Liver (tissue), 9 donors: Measurements from ENCODE around the gene DOP1B. TPM values are rescaled to one million over a fixed set of nuclear protein-coding genes. Genes with fewer than 3 reads are reported as not detected.

Experiments used
- DNase-seq: peaks from one replicate; pipeline ENCODE4 v3.0.0-alpha.2; 2017; ENCODE audit warnings: low spot score
- H3K27ac ChIP-seq, 2 donors: one replicate each; pipeline ENCODE4 v1.7.0; 2013; ENCODE audit warnings: inconsistent platforms in 2 of 2, low read length in 2 of 2, control low read depth in 1 of 2, low read depth in 1 of 2, mild to moderate bottlenecking in 1 of 2
- H3K27me3 ChIP-seq, 4 donors: one replicate each; pipeline versions ENCODE4 v1.6.1 to v1.7.0; 2013; ENCODE audit warnings: low read length in 3 of 4, inconsistent platforms in 1 of 4, mild to moderate bottlenecking in 1 of 4, moderate library complexity in 1 of 4; ENCODE audit not compliant: control insufficient read depth in 4 of 4, insufficient read depth in 4 of 4
- H3K36me3 ChIP-seq, 4 donors: one replicate each; pipeline versions ENCODE4 v1.6.1 to v1.7.0; 2013; ENCODE audit warnings: low read length in 3 of 4, mild to moderate bottlenecking in 3 of 4, low read depth in 1 of 4, moderate library complexity in 1 of 4; ENCODE audit not compliant: control insufficient read depth in 4 of 4, insufficient read depth in 3 of 4
- H3K4me1 ChIP-seq, 4 donors: one replicate each; pipeline versions ENCODE4 v1.6.1 to v1.7.0; 2013; ENCODE audit warnings: low read length in 3 of 4, mild to moderate bottlenecking in 3 of 4, moderate library complexity in 1 of 4; ENCODE audit not compliant: control insufficient read depth in 4 of 4, insufficient read depth in 4 of 4
- H3K4me3 ChIP-seq, 3 donors: one replicate each; pipeline versions ENCODE4 v1.6.1 to v1.7.0; 2013; ENCODE audit warnings: low read length in 3 of 3, control low read depth in 1 of 3, low read depth in 1 of 3, mild to moderate bottlenecking in 1 of 3
- H3K9ac ChIP-seq, 2 donors: one replicate each; pipeline ENCODE4 v1.7.0; 2013; ENCODE audit warnings: low read length in 2 of 2, mild to moderate bottlenecking in 2 of 2, moderate library complexity in 2 of 2, control low read depth in 1 of 2, low read depth in 1 of 2
- H3K9me3 ChIP-seq, 4 donors: one replicate each; pipeline versions ENCODE4 v1.6.1 to v1.7.0; 2013; ENCODE audit warnings: low read length in 3 of 4; ENCODE audit not compliant: control insufficient read depth in 4 of 4
- ATF3 ChIP-seq: IDR thresholded peaks from 2 replicates; pipeline ENCODE4 v1.6.1; 2016; ENCODE audit warnings: antibody characterized with exemption
- EGR1 ChIP-seq, 2 donors: IDR thresholded peaks; 2 replicates each; pipeline ENCODE4 v1.6.1; 2016 to 2018; ENCODE audit warnings: antibody characterized with exemption in 2 of 2, low read depth in 2 of 2
- FOXA1 ChIP-seq: IDR thresholded peaks from 2 replicates; pipeline ENCODE4 v1.6.1; 2016; ENCODE audit warnings: antibody characterized with exemption
- GABPA ChIP-seq, 2 donors: IDR thresholded peaks in 1 of 2; conservative IDR thresholded peaks in 1 of 2; 2 replicates each; pipeline ENCODE4 v1.6.1; 2016; ENCODE audit warnings: antibody characterized with exemption in 2 of 2, mild to moderate bottlenecking in 1 of 2, moderate library complexity in 1 of 2
- HNF4A ChIP-seq, 2 donors: conservative IDR thresholded peaks; 2 replicates each; pipeline ENCODE4 v1.6.1; 2016; ENCODE audit warnings: antibody characterized with exemption in 2 of 2, mild to moderate bottlenecking in 2 of 2
- HNF4G ChIP-seq: IDR thresholded peaks from 2 replicates; pipeline ENCODE4 v1.6.1; 2016; ENCODE audit warnings: antibody characterized with exemption
- JUND ChIP-seq, 2 donors: IDR thresholded peaks; 2 replicates each; pipeline ENCODE4 v1.6.1; 2016; ENCODE audit warnings: antibody characterized with exemption in 2 of 2
- MAX ChIP-seq: IDR thresholded peaks from 2 replicates; pipeline ENCODE4 v1.6.1; 2016; ENCODE audit warnings: antibody characterized with exemption
- NR2F2 ChIP-seq: IDR thresholded peaks from 2 replicates; pipeline ENCODE4 v1.6.1; 2016; ENCODE audit warnings: antibody characterized with exemption
- RAD21 ChIP-seq, 2 donors: IDR thresholded peaks; 2 replicates each; pipeline ENCODE4 v1.6.1; 2016; ENCODE audit warnings: antibody characterized with exemption in 2 of 2, mild to moderate bottlenecking in 2 of 2
- RXRA ChIP-seq, 2 donors: IDR thresholded peaks; 2 replicates each; pipeline ENCODE4 v1.6.1; 2017 to 2018; ENCODE audit warnings: antibody characterized with exemption in 2 of 2, mild to moderate bottlenecking in 1 of 2
- SP1 ChIP-seq: IDR thresholded peaks from 2 replicates; pipeline ENCODE4 v1.6.1; 2018; ENCODE audit warnings: antibody characterized with exemption, mild to moderate bottlenecking
- TAF1 ChIP-seq: conservative IDR thresholded peaks from 2 replicates; pipeline ENCODE4 v1.6.1; 2016; ENCODE audit warnings: antibody characterized with exemption, mild to moderate bottlenecking
- YY1 ChIP-seq: IDR thresholded peaks from 2 replicates; pipeline ENCODE4 v1.6.1; 2016; ENCODE audit warnings: antibody characterized with exemption, mild to moderate bottlenecking
- WGBS: extraction: QIAGEN DNeasy Blood & Tissue Kit; methylation state at CpG from one replicate; pipeline ENCODE4 v1.1.7; 2013; 5-methylcytosine and 5-hydroxymethylcytosine counted together
- polyA plus RNA-seq, 2 donors: library from polyadenylated mRNA; stranded (reverse) in 1 of 2; unstranded in 1 of 2; fragments of 200-250 nt in 1 of 2; fragments of >200 nt in 1 of 2; fragmentation: Nextera tagmentation in 1 of 2; extraction: Ambion mirVana in 1 of 2; gene quantifications; one replicate each; pipeline versions ENCODE4 v1.2.1 to v1.2.3, GENCODE V29; 2013 to 2015
- total RNA-seq, 2 donors: library from RNA; depleted of rRNA; stranded (reverse); fragments of >200 nt; gene quantifications; one replicate each; pipeline ENCODE4 v1.2.3, GENCODE V29; 2014
- TF ChIP-seq, protein P1 (sequence below): IDR thresholded peaks from 2 replicates; pipeline ENCODE4 v1.6.1; 2016; ENCODE audit warnings: antibody characterized with exemption, mild to moderate bottlenecking
- donor health status: healthy.
- donor health status: healthy.
- donor health status: healthy.
- donor health status: healthy.
- donor health status: healthy.

DOP1B gene
- total and polyA plus RNA-seq, 4 donors, result 5.8 to 7.1 (median 6.3) TPM

DNA sequence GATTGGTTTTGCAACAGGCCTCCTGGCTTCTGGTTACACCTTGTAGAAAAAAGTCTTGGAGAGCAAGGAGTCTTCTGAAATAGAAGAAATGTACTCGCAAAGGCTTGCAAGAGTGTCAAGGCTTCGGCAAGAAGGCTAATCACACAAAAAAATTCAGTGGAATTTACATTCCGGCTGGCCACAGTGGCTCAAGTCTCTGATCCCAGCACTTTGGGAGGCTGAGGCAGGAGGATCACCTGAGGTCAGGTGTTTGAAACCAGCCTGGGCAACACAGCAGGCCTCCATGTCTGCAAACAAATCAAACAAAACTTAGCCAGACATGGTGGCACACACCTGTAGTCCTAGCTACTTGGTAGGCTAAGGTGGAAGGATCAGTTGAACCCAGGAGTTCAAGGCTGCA lies 7.7 kb upstream of the DOP1B start:
- DNase-seq, result no peak
- no peak overlapping the region for H3K27ac ChIP-seq
- H3K4me1 ChIP-seq, result peaks cover 0 to 2% (median 0%) of the 10 kb centered on the region in 4 donors
- 95% methylated on average over 3 of the region's 3 CpGs for WGBS
- no peaks in the 10 kb centered on the region for H3K27me3 ChIP-seq
- TF ChIP-seq ATF3 (no peak), NR2F2 (no peak), RAD21 (IDR thresholded peaks at IDR 0.05) (no peak), HNF4G (no peak), TAF1 (no peak), FOXA1 (no peak), EGR1 (IDR thresholded peaks at IDR 0.05; ENCODE audit: low read depth in 2 of 2) (no peak), JUND (IDR thresholded peaks at IDR 0.05) (no peak), RXRA (IDR thresholded peaks at IDR 0.05) (no peak)
- no peak overlapping the region for H3K4me3 ChIP-seq
- H3K36me3 ChIP-seq, result no peaks in the 10 kb centered on the region
- no peak overlapping the region for H3K9ac ChIP-seq
- H3K9me3 ChIP-seq, result no peaks in the 10 kb centered on the region

DNA sequence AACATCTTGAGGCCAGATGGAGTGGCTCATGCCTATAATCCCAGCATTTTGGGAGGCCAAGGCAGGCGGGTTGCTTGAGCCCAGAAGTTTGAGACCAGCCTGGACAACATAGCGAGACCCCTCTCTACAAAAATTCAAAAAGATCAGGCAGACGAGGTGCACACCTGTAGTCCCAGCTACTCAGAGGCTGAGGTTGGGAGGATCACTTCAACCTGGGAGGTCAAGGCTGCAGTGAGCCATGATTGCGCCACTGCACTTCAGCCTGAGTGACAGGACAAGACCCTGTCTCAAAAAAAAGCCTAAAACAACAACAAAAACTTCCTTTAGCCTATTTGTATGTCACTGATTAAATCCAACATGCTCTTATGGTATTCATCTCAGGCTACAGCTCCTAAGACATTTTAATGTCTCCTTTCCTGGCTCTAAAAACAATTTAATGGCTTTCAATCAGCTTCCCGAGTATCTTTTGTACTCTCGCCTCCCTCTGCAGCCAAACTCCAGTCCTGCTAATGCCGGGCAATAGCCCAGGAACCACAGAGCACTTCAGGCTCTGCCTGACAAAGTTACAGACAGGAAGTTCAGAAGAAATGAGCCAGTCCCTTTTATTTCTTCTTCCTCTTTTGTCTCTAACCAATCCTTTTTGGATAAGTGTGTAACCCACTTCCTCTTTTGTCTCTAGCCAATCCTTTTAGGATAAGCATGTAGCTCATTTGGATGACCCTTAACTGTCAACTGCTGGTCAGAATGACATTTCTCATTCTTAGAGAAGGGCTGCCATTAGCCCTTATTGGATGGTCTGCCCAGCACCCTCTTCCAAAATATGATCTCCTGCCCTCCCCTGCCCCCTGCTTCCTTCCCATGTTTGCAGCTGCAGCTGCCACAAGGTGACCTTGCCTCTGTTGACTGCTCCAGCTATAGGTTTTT lies 6.6 kb upstream of the DOP1B start:
- H3K4me3 ChIP-seq, result no peak overlapping the region
- H3K4me1 ChIP-seq, result peaks cover 0 to 2% (median 0%) of the 10 kb centered on the region in 4 donors
- no peaks in the 10 kb centered on the region for H3K36me3 ChIP-seq
- 76% methylated on average over 7 of the region's 7 CpGs for WGBS
- H3K9me3 ChIP-seq, result no peaks in the 10 kb centered on the region
- H3K9ac ChIP-seq, result no peak overlapping the region
- DNase-seq, result no peak
- no peaks in the 10 kb centered on the region for H3K27me3 ChIP-seq
- TF ChIP-seq RAD21 (IDR thresholded peaks at IDR 0.05) (peak in 1 of 2 donors; percentile 13), HNF4A (conservative IDR thresholded peaks at IDR 0.05) (no peak), SP1 (peak; percentile 14), GABPA (IDR thresholded peaks at IDR 0.05 in 1 of 2, conservative IDR thresholded peaks at IDR 0.05 in 1 of 2) (peak in 1 of 2 donors; percentile 47), NR2F2 (no peak), RXRA (IDR thresholded peaks at IDR 0.05) (peak in 1 of 2 donors; percentile 6)
- H3K27ac ChIP-seq, result no peak overlapping the region

DNA sequence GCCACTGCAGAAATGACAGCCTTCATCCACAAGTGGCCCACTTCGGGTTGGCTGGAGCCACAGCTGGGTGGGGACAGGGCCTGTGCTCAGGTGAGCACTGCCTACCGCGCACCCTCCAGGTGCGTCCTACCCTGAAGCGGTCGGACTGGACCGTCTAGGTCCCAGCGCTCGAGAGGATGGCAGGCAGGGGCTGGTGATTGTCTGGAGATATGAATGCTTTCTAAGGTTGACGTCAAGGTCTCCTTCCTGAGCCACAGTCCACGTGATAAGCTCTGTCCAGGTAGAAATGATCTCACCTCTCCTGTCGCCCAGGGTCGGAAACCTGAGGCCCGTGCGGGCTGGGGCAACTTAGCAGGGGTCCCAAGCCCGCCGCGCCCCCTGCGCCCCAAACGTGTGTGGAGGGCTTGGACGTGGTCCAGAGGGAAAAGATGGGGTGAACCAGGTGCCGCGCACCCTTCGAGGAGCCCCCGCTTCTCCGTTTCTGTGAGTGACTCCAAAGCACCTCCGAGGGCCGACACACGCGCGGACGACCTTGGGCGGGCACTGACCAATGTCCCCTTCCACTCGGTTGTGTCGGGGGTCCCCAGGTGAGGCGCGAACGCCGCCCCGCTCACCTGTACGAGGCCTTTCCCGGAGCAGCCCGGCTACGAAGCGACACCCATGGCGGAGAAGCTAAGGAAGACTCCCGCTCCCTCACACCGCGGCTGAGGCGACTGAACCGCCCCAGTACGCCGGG lies 853 bp upstream of the DOP1B start:
- DNase-seq, result no peak
- H3K4me3 ChIP-seq, result peak overlapping the region; percentile 28 to 69 (median 62)
- peak overlapping the region in 1 of 2 donors; percentile 74 for H3K9ac ChIP-seq
- no peaks in the 10 kb centered on the region for H3K9me3 ChIP-seq
- peaks cover 0 to 19% (median 8%) of the 10 kb centered on the region in 4 donors for H3K4me1 ChIP-seq
- no peaks in the 10 kb centered on the region for H3K36me3 ChIP-seq
- WGBS, result 13% methylated on average over 53 of the region's 53 CpGs
- no peak for TF ChIP-seq NR2F2
- TF ChIP-seq YY1, result no peak
- TF ChIP-seq FOXA1, result no peak
- TF ChIP-seq, protein P1, sequence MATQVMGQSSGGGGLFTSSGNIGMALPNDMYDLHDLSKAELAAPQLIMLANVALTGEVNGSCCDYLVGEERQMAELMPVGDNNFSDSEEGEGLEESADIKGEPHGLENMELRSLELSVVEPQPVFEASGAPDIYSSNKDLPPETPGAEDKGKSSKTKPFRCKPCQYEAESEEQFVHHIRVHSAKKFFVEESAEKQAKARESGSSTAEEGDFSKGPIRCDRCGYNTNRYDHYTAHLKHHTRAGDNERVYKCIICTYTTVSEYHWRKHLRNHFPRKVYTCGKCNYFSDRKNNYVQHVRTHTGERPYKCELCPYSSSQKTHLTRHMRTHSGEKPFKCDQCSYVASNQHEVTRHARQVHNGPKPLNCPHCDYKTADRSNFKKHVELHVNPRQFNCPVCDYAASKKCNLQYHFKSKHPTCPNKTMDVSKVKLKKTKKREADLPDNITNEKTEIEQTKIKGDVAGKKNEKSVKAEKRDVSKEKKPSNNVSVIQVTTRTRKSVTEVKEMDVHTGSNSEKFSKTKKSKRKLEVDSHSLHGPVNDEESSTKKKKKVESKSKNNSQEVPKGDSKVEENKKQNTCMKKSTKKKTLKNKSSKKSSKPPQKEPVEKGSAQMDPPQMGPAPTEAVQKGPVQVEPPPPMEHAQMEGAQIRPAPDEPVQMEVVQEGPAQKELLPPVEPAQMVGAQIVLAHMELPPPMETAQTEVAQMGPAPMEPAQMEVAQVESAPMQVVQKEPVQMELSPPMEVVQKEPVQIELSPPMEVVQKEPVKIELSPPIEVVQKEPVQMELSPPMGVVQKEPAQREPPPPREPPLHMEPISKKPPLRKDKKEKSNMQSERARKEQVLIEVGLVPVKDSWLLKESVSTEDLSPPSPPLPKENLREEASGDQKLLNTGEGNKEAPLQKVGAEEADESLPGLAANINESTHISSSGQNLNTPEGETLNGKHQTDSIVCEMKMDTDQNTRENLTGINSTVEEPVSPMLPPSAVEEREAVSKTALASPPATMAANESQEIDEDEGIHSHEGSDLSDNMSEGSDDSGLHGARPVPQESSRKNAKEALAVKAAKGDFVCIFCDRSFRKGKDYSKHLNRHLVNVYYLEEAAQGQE, result peak; percentile 80
- TF ChIP-seq RAD21 (IDR thresholded peaks at IDR 0.05), result no peak
- no peak for TF ChIP-seq MAX
- peak; percentile 92 for TF ChIP-seq TAF1
- H3K27me3 ChIP-seq, result no peaks in the 10 kb centered on the region
- H3K27ac ChIP-seq, result peak overlapping the region in 1 of 2 donors; percentile 41
